ENCODE results near the gene SNX32.

GRCh38 chr11:65808744-65809341 is 24.9 kb upstream of the SNX32 start:
- TF ChIP-seq ZNF274 (IDR thresholded peaks at IDR 0.05; ENCODE audit: low read depth, low read length) (no peak), YY1 (IDR thresholded peaks at IDR 0.05; ENCODE audit: insufficient read depth, insufficient read length) (no peak), SUZ12 (IDR thresholded peaks at IDR 0.05; ENCODE audit: extremely low read depth, insufficient read depth, insufficient read length) (no peak)

Measured in NT2/D1 (cell line).